ENCODE data around the gene ABCG8. TPM values are rescaled to one million over a fixed set of nuclear protein-coding genes. Genes with fewer than 3 reads are reported as not detected.

ABCG8 gene
- total and polyA plus RNA-seq, 9 of the 15 experiments (the other 6 are each of a cell fraction or from before 2014, with no cell fraction given) = not detected

DNA sequence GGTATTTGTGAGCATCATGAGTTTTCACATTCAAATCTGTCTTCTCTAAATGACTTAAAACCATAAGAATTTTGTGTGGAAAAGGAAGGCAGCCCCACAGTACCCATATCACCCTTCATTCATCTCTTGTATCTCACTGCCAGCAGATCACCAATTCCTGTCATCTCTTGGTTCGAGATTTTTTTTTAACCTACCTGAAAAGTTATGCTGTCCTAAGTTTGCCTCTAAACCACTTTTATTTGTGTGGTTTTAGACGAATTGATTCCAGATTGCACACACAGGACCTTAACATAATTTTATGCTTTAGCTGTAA, 32.1 kb upstream of the ABCG8 start (continued):
- TF ChIP-seq NR4A1 (CRISPR knock-in tag; IDR thresholded peaks at IDR 0.05) = no peak
- TF ChIP-seq NR4A1 (tag; IDR thresholded peaks at IDR 0.05) = no peak
- TF ChIP-seq NCOA4 (IDR thresholded peaks at IDR 0.05; ENCODE audit: partially characterized antibody) = no peak
- TF ChIP-seq, protein P1, sequence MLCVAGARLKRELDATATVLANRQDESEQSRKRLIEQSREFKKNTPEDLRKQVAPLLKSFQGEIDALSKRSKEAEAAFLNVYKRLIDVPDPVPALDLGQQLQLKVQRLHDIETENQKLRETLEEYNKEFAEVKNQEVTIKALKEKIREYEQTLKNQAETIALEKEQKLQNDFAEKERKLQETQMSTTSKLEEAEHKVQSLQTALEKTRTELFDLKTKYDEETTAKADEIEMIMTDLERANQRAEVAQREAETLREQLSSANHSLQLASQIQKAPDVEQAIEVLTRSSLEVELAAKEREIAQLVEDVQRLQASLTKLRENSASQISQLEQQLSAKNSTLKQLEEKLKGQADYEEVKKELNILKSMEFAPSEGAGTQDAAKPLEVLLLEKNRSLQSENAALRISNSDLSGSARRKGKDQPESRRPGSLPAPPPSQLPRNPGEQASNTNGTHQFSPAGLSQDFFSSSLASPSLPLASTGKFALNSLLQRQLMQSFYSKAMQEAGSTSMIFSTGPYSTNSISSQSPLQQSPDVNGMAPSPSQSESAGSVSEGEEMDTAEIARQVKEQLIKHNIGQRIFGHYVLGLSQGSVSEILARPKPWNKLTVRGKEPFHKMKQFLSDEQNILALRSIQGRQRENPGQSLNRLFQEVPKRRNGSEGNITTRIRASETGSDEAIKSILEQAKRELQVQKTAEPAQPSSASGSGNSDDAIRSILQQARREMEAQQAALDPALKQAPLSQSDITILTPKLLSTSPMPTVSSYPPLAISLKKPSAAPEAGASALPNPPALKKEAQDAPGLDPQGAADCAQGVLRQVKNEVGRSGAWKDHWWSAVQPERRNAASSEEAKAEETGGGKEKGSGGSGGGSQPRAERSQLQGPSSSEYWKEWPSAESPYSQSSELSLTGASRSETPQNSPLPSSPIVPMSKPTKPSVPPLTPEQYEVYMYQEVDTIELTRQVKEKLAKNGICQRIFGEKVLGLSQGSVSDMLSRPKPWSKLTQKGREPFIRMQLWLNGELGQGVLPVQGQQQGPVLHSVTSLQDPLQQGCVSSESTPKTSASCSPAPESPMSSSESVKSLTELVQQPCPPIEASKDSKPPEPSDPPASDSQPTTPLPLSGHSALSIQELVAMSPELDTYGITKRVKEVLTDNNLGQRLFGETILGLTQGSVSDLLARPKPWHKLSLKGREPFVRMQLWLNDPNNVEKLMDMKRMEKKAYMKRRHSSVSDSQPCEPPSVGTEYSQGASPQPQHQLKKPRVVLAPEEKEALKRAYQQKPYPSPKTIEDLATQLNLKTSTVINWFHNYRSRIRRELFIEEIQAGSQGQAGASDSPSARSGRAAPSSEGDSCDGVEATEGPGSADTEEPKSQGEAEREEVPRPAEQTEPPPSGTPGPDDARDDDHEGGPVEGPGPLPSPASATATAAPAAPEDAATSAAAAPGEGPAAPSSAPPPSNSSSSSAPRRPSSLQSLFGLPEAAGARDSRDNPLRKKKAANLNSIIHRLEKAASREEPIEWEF (CRISPR knock-in tag; IDR thresholded peaks at IDR 0.05) = no peak

DNA sequence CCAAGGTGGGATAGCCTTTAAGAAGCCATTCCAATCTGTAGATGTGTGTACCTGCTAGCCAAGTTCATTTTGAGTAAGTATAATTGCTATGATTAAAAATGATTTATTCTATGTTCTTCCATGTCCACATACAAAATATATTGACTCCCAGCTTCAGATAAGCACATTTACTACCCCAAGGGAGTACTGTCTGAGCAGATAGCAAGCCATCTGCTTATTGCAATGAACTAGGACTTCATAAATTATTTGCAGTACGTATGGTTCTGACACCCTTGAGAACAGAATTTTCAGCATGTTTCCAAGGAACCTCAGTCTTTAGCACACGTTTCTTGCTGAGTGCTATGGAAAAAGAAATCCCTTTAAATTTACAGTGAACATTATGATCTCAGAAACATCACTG, 28.3 kb upstream of the ABCG8 start:
- Histone ChIP-seq H3K9me1 (ENCODE audit: control insufficient read depth, insufficient read depth, low read length) (no peaks in the 10 kb centered on the region), H3K27ac (ENCODE audit: extremely low read depth, low read depth, low read length) (no peak overlapping the region), H2AFZ (ENCODE audit: low read depth, low read length) (no peak overlapping the region), H3K9ac (ENCODE audit: insufficient read depth in 1 of 2, low read depth in 2 of 2, low read length in 2 of 2) (no peak overlapping the region), H3K27me3 (ENCODE audit: control insufficient read depth in 2 of 2, insufficient read depth in 2 of 2, low read length in 2 of 2) (no peaks in the 10 kb centered on the region), H3K4me3 (no peak overlapping the region), H3K9me3 (replicated peaks; ENCODE audit: control insufficient read depth, insufficient read depth, low read depth, low read length) (no peaks in the 10 kb centered on the region), H3K4me2 (ENCODE audit: insufficient read depth, low read length) (no peak overlapping the region), H4K20me1 (replicated peaks; ENCODE audit: control insufficient read depth, insufficient read depth, low read length) (no peaks in the 10 kb centered on the region), H3K79me2 (ENCODE audit: control insufficient read depth, insufficient read depth, low read length) (no peaks in the 10 kb centered on the region), H3K4me1 (replicated peaks in 1 of 2; ENCODE audit: control insufficient read depth in 2 of 2, insufficient read depth in 2 of 2, low read length in 2 of 2) (no peaks in the 10 kb centered on the region; a peak in 1 of 5 replicates), H3K36me3 (ENCODE audit: control insufficient read depth, insufficient read depth, low read length) (no peaks in the 10 kb centered on the region)
- intact Hi-C loops (cut with micrococcal nuclease) (no loop called here), in situ Hi-C loops (cut with MboI) (no loop called here)
- ChIA-PET POLR2A (interaction anchor here (1.4 kb wide), 1 partner anchor 10 kb away, joined by 4 read pairs; no protein-coding TSS in a partner anchor), CTCF (ENCODE audit: low intra/inter-chr PET ratio) (no interaction called here)
- DNase-seq (ENCODE audit: extremely low read depth in 1 of 4, low spot score in 3 of 4) (no peak), FAIRE-seq (no peak), ATAC-seq (peak; percentile 45; the same call in 1 of the 3 replicates)
- no TSS peak for BruUV-seq (replicated peaks)
- WGBS (ENCODE audit: insufficient coverage, low coverage, missing lambda C conversion rate) = 8% methylated on average over 2 of the region's 2 CpGs
- TF ChIP-seq ARID1B (IDR thresholded peaks at IDR 0.05) (peak; percentile 32; the same call in 1 of the 2 replicates), MAFK (IDR thresholded peaks at IDR 0.05; ENCODE audit: low read length) (no peak), CBFA2T2 (conservative IDR thresholded peaks at IDR 0.05) (peak; percentile 61; the same call in 1 of the 2 replicates), ZBTB8A (IDR thresholded peaks at IDR 0.05; ENCODE audit: partially characterized antibody) (no peak), DPF2 (IDR thresholded peaks at IDR 0.05) (peak; percentile 21; the same call in 1 of the 2 replicates), XRCC5 (IDR thresholded peaks at IDR 0.05; ENCODE audit: low read depth, low read length) (no peak), PML (IDR thresholded peaks at IDR 0.05; ENCODE audit: low read length) (0 out of 2 replicates have a peak, but pooled peaks have one; percentile 22)
- TF ChIP-seq, protein P2, sequence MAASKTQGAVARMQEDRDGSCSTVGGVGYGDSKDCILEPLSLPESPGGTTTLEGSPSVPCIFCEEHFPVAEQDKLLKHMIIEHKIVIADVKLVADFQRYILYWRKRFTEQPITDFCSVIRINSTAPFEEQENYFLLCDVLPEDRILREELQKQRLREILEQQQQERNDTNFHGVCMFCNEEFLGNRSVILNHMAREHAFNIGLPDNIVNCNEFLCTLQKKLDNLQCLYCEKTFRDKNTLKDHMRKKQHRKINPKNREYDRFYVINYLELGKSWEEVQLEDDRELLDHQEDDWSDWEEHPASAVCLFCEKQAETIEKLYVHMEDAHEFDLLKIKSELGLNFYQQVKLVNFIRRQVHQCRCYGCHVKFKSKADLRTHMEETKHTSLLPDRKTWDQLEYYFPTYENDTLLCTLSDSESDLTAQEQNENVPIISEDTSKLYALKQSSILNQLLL (CRISPR knock-in tag; IDR thresholded peaks at IDR 0.05; ENCODE audit: borderline replicate concordance) = no peak
- TF ChIP-seq, protein P3, sequence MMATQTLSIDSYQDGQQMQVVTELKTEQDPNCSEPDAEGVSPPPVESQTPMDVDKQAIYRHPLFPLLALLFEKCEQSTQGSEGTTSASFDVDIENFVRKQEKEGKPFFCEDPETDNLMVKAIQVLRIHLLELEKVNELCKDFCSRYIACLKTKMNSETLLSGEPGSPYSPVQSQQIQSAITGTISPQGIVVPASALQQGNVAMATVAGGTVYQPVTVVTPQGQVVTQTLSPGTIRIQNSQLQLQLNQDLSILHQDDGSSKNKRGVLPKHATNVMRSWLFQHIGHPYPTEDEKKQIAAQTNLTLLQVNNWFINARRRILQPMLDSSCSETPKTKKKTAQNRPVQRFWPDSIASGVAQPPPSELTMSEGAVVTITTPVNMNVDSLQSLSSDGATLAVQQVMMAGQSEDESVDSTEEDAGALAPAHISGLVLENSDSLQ (IDR thresholded peaks at IDR 0.05) = peak; percentile 41; the same call in 1 of the 2 replicates

Data from K562 (cell line).